Liver (tissue), 9 donors: ENCODE results near the gene DRC1. TPM values are rescaled to one million over a fixed set of nuclear protein-coding genes. Genes with fewer than 3 reads are reported as not detected.

Experiments used
- DNase-seq: peaks from one replicate; pipeline ENCODE4 v3.0.0-alpha.2; 2017; ENCODE audit warnings: low spot score
- H3K27ac ChIP-seq, 2 donors: one replicate each; pipeline ENCODE4 v1.7.0; 2013; ENCODE audit warnings: inconsistent platforms in 2 of 2, low read length in 2 of 2, control low read depth in 1 of 2, low read depth in 1 of 2, mild to moderate bottlenecking in 1 of 2
- H3K27me3 ChIP-seq, 4 donors: one replicate each; pipeline versions ENCODE4 v1.6.1 to v1.7.0; 2013; ENCODE audit warnings: low read length in 3 of 4, inconsistent platforms in 1 of 4, mild to moderate bottlenecking in 1 of 4, moderate library complexity in 1 of 4; ENCODE audit not compliant: control insufficient read depth in 4 of 4, insufficient read depth in 4 of 4
- H3K36me3 ChIP-seq, 4 donors: one replicate each; pipeline versions ENCODE4 v1.6.1 to v1.7.0; 2013; ENCODE audit warnings: low read length in 3 of 4, mild to moderate bottlenecking in 3 of 4, low read depth in 1 of 4, moderate library complexity in 1 of 4; ENCODE audit not compliant: control insufficient read depth in 4 of 4, insufficient read depth in 3 of 4
- H3K4me1 ChIP-seq, 4 donors: one replicate each; pipeline versions ENCODE4 v1.6.1 to v1.7.0; 2013; ENCODE audit warnings: low read length in 3 of 4, mild to moderate bottlenecking in 3 of 4, moderate library complexity in 1 of 4; ENCODE audit not compliant: control insufficient read depth in 4 of 4, insufficient read depth in 4 of 4
- H3K4me3 ChIP-seq, 3 donors: one replicate each; pipeline versions ENCODE4 v1.6.1 to v1.7.0; 2013; ENCODE audit warnings: low read length in 3 of 3, control low read depth in 1 of 3, low read depth in 1 of 3, mild to moderate bottlenecking in 1 of 3
- H3K9ac ChIP-seq, 2 donors: one replicate each; pipeline ENCODE4 v1.7.0; 2013; ENCODE audit warnings: low read length in 2 of 2, mild to moderate bottlenecking in 2 of 2, moderate library complexity in 2 of 2, control low read depth in 1 of 2, low read depth in 1 of 2
- H3K9me3 ChIP-seq, 4 donors: one replicate each; pipeline versions ENCODE4 v1.6.1 to v1.7.0; 2013; ENCODE audit warnings: low read length in 3 of 4; ENCODE audit not compliant: control insufficient read depth in 4 of 4
- ATF3 ChIP-seq: IDR thresholded peaks from 2 replicates; pipeline ENCODE4 v1.6.1; 2016; ENCODE audit warnings: antibody characterized with exemption
- CTCF ChIP-seq: fragments of 150-350 bp; IDR thresholded peaks from 2 replicates; pipeline ENCODE4 v1.5.1; 2017; ENCODE audit warnings: improper control_type of control experiment, low read depth, low read length; ENCODE audit not compliant: missing input control
- EGR1 ChIP-seq, 2 donors: IDR thresholded peaks; 2 replicates each; pipeline ENCODE4 v1.6.1; 2016 to 2018; ENCODE audit warnings: antibody characterized with exemption in 2 of 2, low read depth in 2 of 2
- FOXA1 ChIP-seq: IDR thresholded peaks from 2 replicates; pipeline ENCODE4 v1.6.1; 2016; ENCODE audit warnings: antibody characterized with exemption
- FOXA2 ChIP-seq: IDR thresholded peaks from 2 replicates; pipeline ENCODE4 v1.6.1; 2016; ENCODE audit warnings: antibody characterized with exemption
- GABPA ChIP-seq, 2 donors: IDR thresholded peaks in 1 of 2; conservative IDR thresholded peaks in 1 of 2; 2 replicates each; pipeline ENCODE4 v1.6.1; 2016; ENCODE audit warnings: antibody characterized with exemption in 2 of 2, mild to moderate bottlenecking in 1 of 2, moderate library complexity in 1 of 2
- HNF4A ChIP-seq, 2 donors: conservative IDR thresholded peaks; 2 replicates each; pipeline ENCODE4 v1.6.1; 2016; ENCODE audit warnings: antibody characterized with exemption in 2 of 2, mild to moderate bottlenecking in 2 of 2
- HNF4G ChIP-seq: IDR thresholded peaks from 2 replicates; pipeline ENCODE4 v1.6.1; 2016; ENCODE audit warnings: antibody characterized with exemption
- JUND ChIP-seq, 2 donors: IDR thresholded peaks; 2 replicates each; pipeline ENCODE4 v1.6.1; 2016; ENCODE audit warnings: antibody characterized with exemption in 2 of 2
- MAX ChIP-seq: IDR thresholded peaks from 2 replicates; pipeline ENCODE4 v1.6.1; 2016; ENCODE audit warnings: antibody characterized with exemption
- NR2F2 ChIP-seq: IDR thresholded peaks from 2 replicates; pipeline ENCODE4 v1.6.1; 2016; ENCODE audit warnings: antibody characterized with exemption
- RAD21 ChIP-seq, 2 donors: IDR thresholded peaks; 2 replicates each; pipeline ENCODE4 v1.6.1; 2016; ENCODE audit warnings: antibody characterized with exemption in 2 of 2, mild to moderate bottlenecking in 2 of 2
- REST ChIP-seq: IDR thresholded peaks from 2 replicates; pipeline ENCODE4 v1.6.1; 2016; ENCODE audit warnings: antibody characterized with exemption, mild to moderate bottlenecking
- RXRA ChIP-seq, 2 donors: IDR thresholded peaks; 2 replicates each; pipeline ENCODE4 v1.6.1; 2017 to 2018; ENCODE audit warnings: antibody characterized with exemption in 2 of 2, mild to moderate bottlenecking in 1 of 2
- SP1 ChIP-seq: IDR thresholded peaks from 2 replicates; pipeline ENCODE4 v1.6.1; 2018; ENCODE audit warnings: antibody characterized with exemption, mild to moderate bottlenecking
- TAF1 ChIP-seq: conservative IDR thresholded peaks from 2 replicates; pipeline ENCODE4 v1.6.1; 2016; ENCODE audit warnings: antibody characterized with exemption, mild to moderate bottlenecking
- ZBTB33 ChIP-seq: IDR thresholded peaks from 2 replicates; pipeline ENCODE4 v1.6.1; 2016; ENCODE audit warnings: antibody characterized with exemption
- WGBS: extraction: QIAGEN DNeasy Blood & Tissue Kit; methylation state at CpG from one replicate; pipeline ENCODE4 v1.1.7; 2013; 5-methylcytosine and 5-hydroxymethylcytosine counted together
- polyA plus RNA-seq, 2 donors: library from polyadenylated mRNA; stranded (reverse) in 1 of 2; unstranded in 1 of 2; fragments of 200-250 nt in 1 of 2; fragments of >200 nt in 1 of 2; fragmentation: Nextera tagmentation in 1 of 2; extraction: Ambion mirVana in 1 of 2; gene quantifications; one replicate each; pipeline versions ENCODE4 v1.2.1 to v1.2.3, GENCODE V29; 2013 to 2015
- total RNA-seq, 2 donors: library from RNA; depleted of rRNA; stranded (reverse); fragments of >200 nt; gene quantifications; one replicate each; pipeline ENCODE4 v1.2.3, GENCODE V29; 2014
- donor health status: healthy.
- donor health status: healthy.
- donor health status: healthy.
- donor health status: healthy.
- donor health status: healthy.

Gene DRC1
- total and polyA plus RNA-seq, 4 donors, result 0.28 TPM; not detected in 3

GRCh38 chr2:26479131-26479788, 77.5 kb downstream of the DRC1 start:
- TF ChIP-seq CTCF, result no peak
- no peak for TF ChIP-seq MAX
- TF ChIP-seq ATF3, result no peak
- TF ChIP-seq TAF1, result no peak
- TF ChIP-seq NR2F2, result no peak
- TF ChIP-seq GABPA (IDR thresholded peaks at IDR 0.05 in 1 of 2, conservative IDR thresholded peaks at IDR 0.05 in 1 of 2), result no peak
- TF ChIP-seq EGR1 (IDR thresholded peaks at IDR 0.05; ENCODE audit: low read depth in 2 of 2), result no peak
- no peak for TF ChIP-seq SP1
- TF ChIP-seq FOXA1, result no peak
- no peak for TF ChIP-seq JUND (IDR thresholded peaks at IDR 0.05)
- TF ChIP-seq RXRA (IDR thresholded peaks at IDR 0.05), result no peak
- TF ChIP-seq HNF4A (conservative IDR thresholded peaks at IDR 0.05), result no peak
- TF ChIP-seq REST, result no peak
- 95% methylated on average over 25 of the region's 25 CpGs for WGBS
- no peak overlapping the region for H3K27ac ChIP-seq
- no peak overlapping the region for H3K4me3 ChIP-seq
- no peaks in the 10 kb centered on the region for H3K27me3 ChIP-seq
- peaks cover 9 to 19% (median 15%) of the 10 kb centered on the region in 4 donors for H3K4me1 ChIP-seq
- DNase-seq, result no peak
- H3K9me3 ChIP-seq, result no peaks in the 10 kb centered on the region
- no peaks in the 10 kb centered on the region for H3K36me3 ChIP-seq
- H3K9ac ChIP-seq, result no peak overlapping the region

GRCh38 chr2:26479789-26480565, 78.3 kb downstream of the DRC1 start:
- no peak overlapping the region for H3K27ac ChIP-seq

More at GRCh38 chr2:26479789-26480565, 78.3 kb downstream of the DRC1 start:
- Histone ChIP-seq H3K9ac (no peak overlapping the region), H3K9me3 (no peaks in the 10 kb centered on the region), H3K4me1 (peaks cover 10 to 27% (median 16%) of the 10 kb centered on the region in 4 donors), H3K4me3 (no peak overlapping the region), H3K36me3 (no peaks in the 10 kb centered on the region), H3K27me3 (no peaks in the 10 kb centered on the region)
- 94% methylated on average over 21 of the region's 21 CpGs for WGBS
- DNase-seq, result no peak
- TF ChIP-seq SP1, result no peak
- TF ChIP-seq MAX, result no peak
- no peak for TF ChIP-seq FOXA1
- TF ChIP-seq REST, result no peak
- TF ChIP-seq ZBTB33, result no peak
- TF ChIP-seq RAD21 (IDR thresholded peaks at IDR 0.05), result no peak
- no peak for TF ChIP-seq NR2F2
- TF ChIP-seq EGR1 (IDR thresholded peaks at IDR 0.05; ENCODE audit: low read depth in 2 of 2), result no peak
- TF ChIP-seq JUND (IDR thresholded peaks at IDR 0.05), result no peak
- TF ChIP-seq HNF4A (conservative IDR thresholded peaks at IDR 0.05), result no peak
- TF ChIP-seq HNF4G, result no peak
- no peak for TF ChIP-seq FOXA2
